Panc1 (cell line): Measurements from ENCODE around the gene ZCCHC14.

Experiments used
- CTCF ChIP-seq: fragments of 450-650 bp; IDR thresholded peaks from 2 replicates; pipeline ENCODE4 v1.5.1; 2017; ENCODE audit warnings: mild to moderate bottlenecking
- POLR2AphosphoS5 ChIP-seq: IDR thresholded peaks from 2 replicates; pipeline ENCODE4 v1.6.1; 2012; ENCODE audit warnings: mild to moderate bottlenecking, low read depth, low read length, moderate library complexity
- SIN3A ChIP-seq: IDR thresholded peaks from 2 replicates; pipeline ENCODE4 v1.6.1; 2012; ENCODE audit warnings: low read depth, mild to moderate bottlenecking, low read length, moderate library complexity, borderline replicate concordance; ENCODE audit not compliant: insufficient read depth
- TF ChIP-seq, protein P1 (sequence below), 2 experiments: IDR thresholded peaks; 2 replicates each; pipeline ENCODE4 v1.6.1; 2011 to 2012; ENCODE audit warnings: low read depth in 2 of 2, control low read depth in 1 of 2, low read length in 1 of 2, mild to moderate bottlenecking in 1 of 2, moderate library complexity in 1 of 2; ENCODE audit not compliant: insufficient read depth in 1 of 2

GRCh38 chr16:87418644-87419043 is 74.2 kb downstream of the ZCCHC14 start:
- TF ChIP-seq CTCF (no peak), SIN3A (no peak), POLR2AphosphoS5 (no peak)
- TF ChIP-seq, protein P1, sequence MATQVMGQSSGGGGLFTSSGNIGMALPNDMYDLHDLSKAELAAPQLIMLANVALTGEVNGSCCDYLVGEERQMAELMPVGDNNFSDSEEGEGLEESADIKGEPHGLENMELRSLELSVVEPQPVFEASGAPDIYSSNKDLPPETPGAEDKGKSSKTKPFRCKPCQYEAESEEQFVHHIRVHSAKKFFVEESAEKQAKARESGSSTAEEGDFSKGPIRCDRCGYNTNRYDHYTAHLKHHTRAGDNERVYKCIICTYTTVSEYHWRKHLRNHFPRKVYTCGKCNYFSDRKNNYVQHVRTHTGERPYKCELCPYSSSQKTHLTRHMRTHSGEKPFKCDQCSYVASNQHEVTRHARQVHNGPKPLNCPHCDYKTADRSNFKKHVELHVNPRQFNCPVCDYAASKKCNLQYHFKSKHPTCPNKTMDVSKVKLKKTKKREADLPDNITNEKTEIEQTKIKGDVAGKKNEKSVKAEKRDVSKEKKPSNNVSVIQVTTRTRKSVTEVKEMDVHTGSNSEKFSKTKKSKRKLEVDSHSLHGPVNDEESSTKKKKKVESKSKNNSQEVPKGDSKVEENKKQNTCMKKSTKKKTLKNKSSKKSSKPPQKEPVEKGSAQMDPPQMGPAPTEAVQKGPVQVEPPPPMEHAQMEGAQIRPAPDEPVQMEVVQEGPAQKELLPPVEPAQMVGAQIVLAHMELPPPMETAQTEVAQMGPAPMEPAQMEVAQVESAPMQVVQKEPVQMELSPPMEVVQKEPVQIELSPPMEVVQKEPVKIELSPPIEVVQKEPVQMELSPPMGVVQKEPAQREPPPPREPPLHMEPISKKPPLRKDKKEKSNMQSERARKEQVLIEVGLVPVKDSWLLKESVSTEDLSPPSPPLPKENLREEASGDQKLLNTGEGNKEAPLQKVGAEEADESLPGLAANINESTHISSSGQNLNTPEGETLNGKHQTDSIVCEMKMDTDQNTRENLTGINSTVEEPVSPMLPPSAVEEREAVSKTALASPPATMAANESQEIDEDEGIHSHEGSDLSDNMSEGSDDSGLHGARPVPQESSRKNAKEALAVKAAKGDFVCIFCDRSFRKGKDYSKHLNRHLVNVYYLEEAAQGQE (IDR thresholded peaks at IDR 0.05; ENCODE audit: insufficient read depth in 1 of 2, low read depth in 2 of 2, low read length in 1 of 2) = no peak
